A549 (cell line): ENCODE measurements around the gene LSM7. TPM values are rescaled to one million over a fixed set of nuclear protein-coding genes. Genes with fewer than 3 reads are reported as not detected.

Experiments
- ATAC-seq, 2 experiments: fragments of 200-7000 bp in 1 of 2; fragments of >200 bp in 1 of 2; cut with Nextera tagmentation in 1 of 2; cut with Tn5 transposase in 1 of 2; 3 replicates each; pipeline versions ENCODE4 v1.8.0 to v1.9.1; 2018 to 2020; ENCODE audit warnings: mild to moderate bottlenecking in 1 of 2, moderate library complexity in 1 of 2
- CTCF ChIA-PET: fragments of 300-600 bp; sonication (Branson Sonifier 250); formaldehyde crosslinking; extraction: SDS; loops from one replicate; lab custom pipeline; 2021; ENCODE audit warnings: antibody characterized with exemption, inconsistent platforms; lab: Yijun Ruan, JAX
- POLR2A ChIA-PET: fragments of 350-600 bp; formaldehyde crosslinking; extraction: SDS; loops from one replicate; lab custom pipeline; 2021; ENCODE audit warnings: antibody characterized with exemption, inconsistent platforms; lab: Yijun Ruan, JAX
- DNase-seq, 2 experiments: peaks; one replicate each; pipeline versions ENCODE4 v3.0.0 to v3.0.0-alpha.2; 2011 to 2016; ENCODE audit warnings: low read depth in 1 of 2, low spot score in 1 of 2
- FAIRE-seq: peaks from 2 replicates; lab custom pipeline; 2011; peaks lifted over from hg19 to GRCh38; lab: Jason Lieb, UNC
- H3K27ac ChIP-seq, 2 experiments: fragments of >200 bp; sonication (Bioruptor Twin); formaldehyde crosslinking; 3 replicates each; pipeline ENCODE4 v1.5.1; 2016 to 2017
- H3K4me1 ChIP-seq: fragments of >200 bp; sonication (Bioruptor Twin); formaldehyde crosslinking; 3 replicates; pipeline ENCODE4 v1.6.1; 2016
- H3K4me2 ChIP-seq: fragments of >200 bp; sonication (Bioruptor Twin); formaldehyde crosslinking; 3 replicates; pipeline ENCODE4 v1.6.1; 2016
- H3K4me3 ChIP-seq: fragments of >200 bp; sonication (Bioruptor Twin); formaldehyde crosslinking; 3 replicates; pipeline ENCODE4 v1.5.1; 2016
- H3K9me3 ChIP-seq: fragments of >200 bp; sonication (Bioruptor Twin); formaldehyde crosslinking; 3 replicates; pipeline ENCODE4 v1.6.1; 2016
- BHLHE40 ChIP-seq: IDR thresholded peaks from 2 replicates; pipeline ENCODE4 v1.6.1; 2012; ENCODE audit warnings: low read depth, low read length, inconsistent platforms
- CHD4 ChIP-seq: fragments of 200-600 bp; sonication (generic); IDR thresholded peaks from 2 replicates; pipeline ENCODE4 v1.6.1; 2016; ENCODE audit warnings: antibody characterized with exemption, mild to moderate bottlenecking, borderline replicate concordance
- EHF ChIP-seq: fragments of 250-450 bp; sonication (Bioruptor Pico); IDR thresholded peaks from 2 replicates; pipeline ENCODE4 v1.5.0; 2020; ENCODE audit warnings: mild to moderate bottlenecking
- FOSB ChIP-seq: fragments of 250-450 bp; sonication (Bioruptor Pico); IDR thresholded peaks from 2 replicates; pipeline ENCODE4 v1.5.0; 2020; ENCODE audit warnings: mild to moderate bottlenecking, moderate library complexity
- FOSL2 ChIP-seq, 2 experiments: fragments of 450-650 bp in 1 of 2; fragments of >200 bp in 1 of 2; sonication (Bioruptor Twin) in 1 of 2; formaldehyde crosslinking; IDR thresholded peaks; 2 replicates each; pipeline versions ENCODE4 v1.5.0 to v1.6.1; 2016 to 2020; ENCODE audit warnings: mild to moderate bottlenecking in 1 of 2, moderate library complexity in 1 of 2
- HEYL ChIP-seq: fragments of 250-450 bp; sonication (Bioruptor Pico); IDR thresholded peaks from 2 replicates; pipeline ENCODE4 v1.8.0; 2021; ENCODE audit warnings: mild to moderate bottlenecking, moderate library complexity
- HMGXB4 ChIP-seq: fragments of 250-450 bp; sonication (Bioruptor Pico); IDR thresholded peaks from 2 replicates; pipeline ENCODE4 v1.5.0; 2021; ENCODE audit warnings: mild to moderate bottlenecking, moderate library complexity, borderline replicate concordance
- HOXA7 ChIP-seq: fragments of 250-450 bp; sonication (Bioruptor Pico); IDR thresholded peaks from 2 replicates; pipeline ENCODE4 v1.5.0; 2020; ENCODE audit warnings: mild to moderate bottlenecking, moderate library complexity
- JUNB ChIP-seq: fragments of >200 bp; sonication (Bioruptor Twin); formaldehyde crosslinking; IDR thresholded peaks from 2 replicates; pipeline ENCODE4 v1.6.1; 2016
- KDM5A ChIP-seq: fragments of 200-600 bp; sonication (generic); IDR thresholded peaks from 2 replicates; pipeline ENCODE4 v1.6.1; 2016; ENCODE audit warnings: antibody characterized with exemption, mild to moderate bottlenecking
- MYC ChIP-seq: IDR thresholded peaks from 2 replicates; pipeline ENCODE4 v1.6.1; 2012; ENCODE audit warnings: mild to moderate bottlenecking, inconsistent platforms, low read length, improper control_type of control experiment, borderline replicate concordance
- NPAS2 ChIP-seq: fragments of 250-450 bp; sonication (Bioruptor Pico); IDR thresholded peaks from 2 replicates; pipeline ENCODE4 v1.8.0; 2022; ENCODE audit warnings: mild to moderate bottlenecking, moderate library complexity, borderline replicate concordance
- NR3C1 ChIP-seq: fragments of >200 bp; sonication (Bioruptor Twin); formaldehyde crosslinking; IDR thresholded peaks from 3 replicates; pipeline ENCODE4 v1.6.1; 2017
- PBX3 ChIP-seq: IDR thresholded peaks from 2 replicates; pipeline ENCODE4 v1.6.1; 2012
- PHF8 ChIP-seq: fragments of 200-600 bp; sonication (generic); IDR thresholded peaks from 2 replicates; pipeline ENCODE4 v1.6.1; 2016; ENCODE audit warnings: low read depth, mild to moderate bottlenecking, antibody characterized with exemption, moderate library complexity, borderline replicate concordance
- POLR2A ChIP-seq: IDR thresholded peaks from 2 replicates; pipeline ENCODE4 v1.6.1; 2012; ENCODE audit warnings: mild to moderate bottlenecking, low read length
- RNF2 ChIP-seq: fragments of 200-600 bp; sonication (generic); IDR thresholded peaks from 2 replicates; pipeline ENCODE4 v1.6.1; 2016; ENCODE audit warnings: low read depth, mild to moderate bottlenecking, antibody characterized with exemption, moderate library complexity, borderline replicate concordance
- TFCP2L1 ChIP-seq: fragments of 250-450 bp; sonication (Bioruptor Pico); IDR thresholded peaks from 2 replicates; pipeline ENCODE4 v1.5.0; 2021; ENCODE audit warnings: mild to moderate bottlenecking
- ZNF302 ChIP-seq: fragments of 250-450 bp; sonication (Bioruptor Pico); IDR thresholded peaks from 2 replicates; pipeline ENCODE4 v1.9.0; 2021; ENCODE audit warnings: inconsistent platforms, mild to moderate bottlenecking, moderate library complexity
- WGBS: methylation state at CpG from one replicate; pipeline ENCODE4 v1.1.6; 2017; ENCODE audit errors: missing lambda C conversion rate; 5-methylcytosine and 5-hydroxymethylcytosine counted together
- polyA plus RNA-seq, 4 experiments: library from polyadenylated mRNA; depleted of rRNA in 3 of 4; stranded (reverse); fragments of >200 nt; fragmentation: RNase III in 1 of 4; extraction: RNeasy Plus Mini Kit Qiagen cat#74134 plus additional on column Dnase treatment in 1 of 4; gene quantifications; 2 replicates in 3 of 4; 3 replicates in 1 of 4; pipeline ENCODE4 v1.2.3, GENCODE V29; 2011 to 2017
- TF ChIP-seq, protein P1 (sequence below): fragments of 150-350 bp; IDR thresholded peaks from 2 replicates; pipeline ENCODE4 v1.6.1; 2014; ENCODE audit warnings: low read depth, mild to moderate bottlenecking, low read length
- TF ChIP-seq, protein P2 (sequence below): fragments of >200 bp; sonication (Bioruptor Twin); formaldehyde crosslinking; IDR thresholded peaks from 2 replicates; pipeline ENCODE4 v1.6.1; 2016

LSM7 gene
- polyA plus RNA-seq, 2 of the 4 experiments (the other 2 are of a cell fraction) = 140 to 144 TPM

- Histone ChIP-seq H3K4me1 (peaks cover 19% of the 10 kb centered on the region), H3K4me2 (no peak overlapping the region), H3K4me3 (no peak overlapping the region), H3K9me3 (no peaks in the 10 kb centered on the region), H3K27ac (no peak overlapping the region)
- ATAC-seq (no peak), DNase-seq (no peak), FAIRE-seq (no peak)
- TF ChIP-seq MYC (no peak), RNF2 (no peak), HEYL (CRISPR knock-in tag) (no peak), CHD4 (no peak), NR3C1 (no peak)
- CTCF ChIA-PET = no interaction called here
- POLR2A ChIA-PET = no interaction called here
- WGBS = no CpG with 5 or more reads among the region's 27 CpGs
Observed at GRCh38 chr19:2334426-2334825, 6.0 kb upstream of the LSM7 start.

DNA sequence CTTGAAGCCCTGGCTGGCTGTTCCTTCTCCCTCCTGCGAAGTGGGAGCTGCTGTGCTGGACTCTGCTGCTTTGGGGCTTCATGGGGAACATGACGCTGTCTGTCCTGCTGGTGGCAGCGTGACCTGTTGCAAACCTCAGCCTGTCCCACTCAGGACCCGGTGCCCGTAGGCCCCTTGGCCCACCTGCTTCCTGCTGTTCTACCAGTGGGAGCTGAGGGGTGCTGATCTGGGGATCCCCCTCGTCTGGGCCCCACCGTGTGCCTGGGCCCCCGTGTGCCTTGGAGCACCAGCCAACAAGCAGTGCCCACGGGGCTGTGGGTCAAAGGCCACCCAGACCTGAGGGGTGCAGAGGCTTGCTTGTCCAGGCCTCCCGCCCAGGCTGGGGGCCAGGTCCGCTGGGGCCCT is 5.4 kb upstream of the LSM7 start:
- no peak overlapping the region for H3K4me2 ChIP-seq
- WGBS = 84% methylated on average over 6 of the region's 11 CpGs
- DNase-seq = no peak
- H3K27ac ChIP-seq = no peak overlapping the region
- no peaks in the 10 kb centered on the region for H3K9me3 ChIP-seq
- H3K4me1 ChIP-seq = peaks cover 20% of the 10 kb centered on the region
- POLR2A ChIA-PET = no interaction called here
- no peak for FAIRE-seq
- CTCF ChIA-PET = no interaction called here
- no peak overlapping the region for H3K4me3 ChIP-seq
- ATAC-seq = 0 out of 6 replicates have a peak, but pooled peaks of 1 of the 2 experiments have one; percentile 10
- TF ChIP-seq NPAS2 (CRISPR knock-in tag) = no peak
- no peak for TF ChIP-seq ZNF302 (CRISPR knock-in tag)
- TF ChIP-seq FOSL2 (IDR thresholded peaks at IDR 0.05) = no peak
- no peak for TF ChIP-seq FOSL2 (CRISPR knock-in tag; IDR thresholded peaks at IDR 0.05)
- no peak for TF ChIP-seq HOXA7 (CRISPR knock-in tag)
- no peak for TF ChIP-seq FOSB (CRISPR knock-in tag)
- no peak for TF ChIP-seq PHF8
- TF ChIP-seq HMGXB4 = no peak
- TF ChIP-seq, protein P1, sequence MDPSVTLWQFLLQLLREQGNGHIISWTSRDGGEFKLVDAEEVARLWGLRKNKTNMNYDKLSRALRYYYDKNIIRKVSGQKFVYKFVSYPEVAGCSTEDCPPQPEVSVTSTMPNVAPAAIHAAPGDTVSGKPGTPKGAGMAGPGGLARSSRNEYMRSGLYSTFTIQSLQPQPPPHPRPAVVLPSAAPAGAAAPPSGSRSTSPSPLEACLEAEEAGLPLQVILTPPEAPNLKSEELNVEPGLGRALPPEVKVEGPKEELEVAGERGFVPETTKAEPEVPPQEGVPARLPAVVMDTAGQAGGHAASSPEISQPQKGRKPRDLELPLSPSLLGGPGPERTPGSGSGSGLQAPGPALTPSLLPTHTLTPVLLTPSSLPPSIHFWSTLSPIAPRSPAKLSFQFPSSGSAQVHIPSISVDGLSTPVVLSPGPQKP = no peak
- no peak for TF ChIP-seq HEYL (CRISPR knock-in tag)
- TF ChIP-seq TFCP2L1 (CRISPR knock-in tag) = no peak
- TF ChIP-seq KDM5A = no peak
- no peak for TF ChIP-seq EHF (CRISPR knock-in tag)
- TF ChIP-seq RNF2 = no peak
- TF ChIP-seq, protein P2, sequence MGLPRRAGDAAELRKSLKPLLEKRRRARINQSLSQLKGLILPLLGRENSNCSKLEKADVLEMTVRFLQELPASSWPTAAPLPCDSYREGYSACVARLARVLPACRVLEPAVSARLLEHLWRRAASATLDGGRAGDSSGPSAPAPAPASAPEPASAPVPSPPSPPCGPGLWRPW = no peak
- TF ChIP-seq JUNB = no peak
- TF ChIP-seq PBX3 = no peak
- no peak for TF ChIP-seq BHLHE40
- TF ChIP-seq POLR2A = no peak
- no peak for TF ChIP-seq CHD4
